ENCODE measurements around the gene ANLN. TPM values are rescaled to one million over a fixed set of nuclear protein-coding genes. Genes with fewer than 3 reads are reported as not detected.

Gene ANLN
- total and polyA plus RNA-seq, 9 of the 15 experiments (the other 6 are each of a cell fraction or from before 2014, with no cell fraction given): 18.1 to 66.2 (median 38.7) TPM

DNA sequence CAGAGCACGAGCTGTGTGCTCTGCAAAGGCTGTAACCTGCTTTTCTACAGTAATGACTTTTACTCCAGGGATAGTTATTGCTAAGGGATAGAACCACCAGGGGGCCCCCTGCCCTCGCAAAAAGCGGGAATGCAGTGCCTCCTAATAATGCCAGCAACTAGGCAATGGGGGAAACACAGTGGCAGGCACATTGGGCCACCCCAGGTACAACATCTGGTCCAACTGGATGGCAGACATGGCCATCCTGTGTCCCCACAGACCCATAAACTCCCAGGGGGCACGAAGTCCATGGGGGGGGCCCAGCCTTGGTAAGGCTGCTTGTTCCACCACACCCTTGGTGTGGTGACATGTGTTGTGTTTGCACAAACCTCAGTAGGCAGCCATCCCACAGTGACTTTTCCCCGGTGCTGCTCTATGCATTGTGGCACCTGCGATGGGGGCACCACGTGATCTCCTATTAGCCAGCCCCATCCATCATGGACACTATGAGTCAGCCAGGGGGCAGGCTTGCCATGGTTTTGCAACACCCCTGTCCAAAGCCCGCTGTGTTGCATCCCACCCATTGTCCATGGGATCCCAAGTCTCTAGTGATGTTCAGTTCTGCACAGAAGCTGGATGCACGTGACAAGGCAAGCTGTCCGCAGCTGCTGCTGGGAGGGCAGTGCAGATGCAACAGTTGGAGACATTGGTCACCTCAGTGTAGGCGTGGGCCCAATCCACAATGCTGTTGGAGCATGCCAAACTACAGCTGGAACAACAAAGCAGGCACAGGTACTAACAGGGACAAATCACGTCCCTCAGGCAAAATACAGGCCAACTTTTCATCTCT, 84.0 kb downstream of the ANLN start (continued):
- TF ChIP-seq CTBP1 (IDR thresholded peaks at IDR 0.05; ENCODE audit: borderline replicate concordance) (peak; percentile 35; the same call in 1 of the 2 replicates), TOE1 (IDR thresholded peaks at IDR 0.05; ENCODE audit: borderline replicate concordance) (peak; percentile 85; the same call in 1 of the 2 replicates), TOE1 (CRISPR knock-in tag; IDR thresholded peaks at IDR 0.05; ENCODE audit: borderline replicate concordance, low read depth) (0 out of 2 replicates have a peak, but pooled peaks have one; percentile 43), SIX5 (IDR thresholded peaks at IDR 0.05; ENCODE audit: borderline replicate concordance in 1 of 2, insufficient read depth in 1 of 2, low read depth in 1 of 2, low read length in 2 of 2) (no peak), SETDB1 (IDR thresholded peaks at IDR 0.05; ENCODE audit: low read length) (no peak), EZH2 (IDR thresholded peaks at IDR 0.05; ENCODE audit: borderline replicate concordance, low read depth, low read length) (no peak), RAD21 (CRISPR knock-in tag; conservative IDR thresholded peaks at IDR 0.05 in 1 of 2, IDR thresholded peaks at IDR 0.05 in 1 of 2) (peak; percentile 85 to 91), CREB1 (IDR thresholded peaks at IDR 0.05) (no peak), CREB1 (CRISPR knock-in tag; IDR thresholded peaks at IDR 0.05) (no peak), HDAC2 (IDR thresholded peaks at IDR 0.05) (0 out of 2 replicates have a peak, but pooled peaks have one; percentile 28), ZNF232 (CRISPR knock-in tag; IDR thresholded peaks at IDR 0.05) (0 out of 2 replicates have a peak, but pooled peaks have one; percentile 61), NCOA6 (IDR thresholded peaks at IDR 0.05) (no peak), STAT5A (IDR thresholded peaks at IDR 0.05; ENCODE audit: borderline replicate concordance, low read length) (no peak), RBM22 (IDR thresholded peaks at IDR 0.05; ENCODE audit: low read depth, low read length, poor library complexity, severe bottlenecking) (no peak), CC2D1A (IDR thresholded peaks at IDR 0.05) (peak; percentile 24; the same call in 1 of the 2 replicates), GATAD2B (IDR thresholded peaks at IDR 0.05; ENCODE audit: borderline replicate concordance) (no peak), ZNF696 (CRISPR knock-in tag; conservative IDR thresholded peaks at IDR 0.05) (no peak), RNF2 (IDR thresholded peaks at IDR 0.05) (0 out of 2 replicates have a peak, but pooled peaks have one; percentile 25), CCNT2 (IDR thresholded peaks at IDR 0.05; ENCODE audit: borderline replicate concordance, extremely low read depth, insufficient read length, low read depth, low read length) (no peak)
- TF ChIP-seq, protein P1, sequence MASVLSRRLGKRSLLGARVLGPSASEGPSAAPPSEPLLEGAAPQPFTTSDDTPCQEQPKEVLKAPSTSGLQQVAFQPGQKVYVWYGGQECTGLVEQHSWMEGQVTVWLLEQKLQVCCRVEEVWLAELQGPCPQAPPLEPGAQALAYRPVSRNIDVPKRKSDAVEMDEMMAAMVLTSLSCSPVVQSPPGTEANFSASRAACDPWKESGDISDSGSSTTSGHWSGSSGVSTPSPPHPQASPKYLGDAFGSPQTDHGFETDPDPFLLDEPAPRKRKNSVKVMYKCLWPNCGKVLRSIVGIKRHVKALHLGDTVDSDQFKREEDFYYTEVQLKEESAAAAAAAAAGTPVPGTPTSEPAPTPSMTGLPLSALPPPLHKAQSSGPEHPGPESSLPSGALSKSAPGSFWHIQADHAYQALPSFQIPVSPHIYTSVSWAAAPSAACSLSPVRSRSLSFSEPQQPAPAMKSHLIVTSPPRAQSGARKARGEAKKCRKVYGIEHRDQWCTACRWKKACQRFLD (CRISPR knock-in tag; IDR thresholded peaks at IDR 0.05): no peak
- TF ChIP-seq, protein P2, sequence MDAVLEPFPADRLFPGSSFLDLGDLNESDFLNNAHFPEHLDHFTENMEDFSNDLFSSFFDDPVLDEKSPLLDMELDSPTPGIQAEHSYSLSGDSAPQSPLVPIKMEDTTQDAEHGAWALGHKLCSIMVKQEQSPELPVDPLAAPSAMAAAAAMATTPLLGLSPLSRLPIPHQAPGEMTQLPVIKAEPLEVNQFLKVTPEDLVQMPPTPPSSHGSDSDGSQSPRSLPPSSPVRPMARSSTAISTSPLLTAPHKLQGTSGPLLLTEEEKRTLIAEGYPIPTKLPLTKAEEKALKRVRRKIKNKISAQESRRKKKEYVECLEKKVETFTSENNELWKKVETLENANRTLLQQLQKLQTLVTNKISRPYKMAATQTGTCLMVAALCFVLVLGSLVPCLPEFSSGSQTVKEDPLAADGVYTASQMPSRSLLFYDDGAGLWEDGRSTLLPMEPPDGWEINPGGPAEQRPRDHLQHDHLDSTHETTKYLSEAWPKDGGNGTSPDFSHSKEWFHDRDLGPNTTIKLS (IDR thresholded peaks at IDR 0.05; ENCODE audit: borderline replicate concordance, low read depth): peak; percentile 31; the same call in 1 of the 2 replicates
- TF ChIP-seq, protein P3, sequence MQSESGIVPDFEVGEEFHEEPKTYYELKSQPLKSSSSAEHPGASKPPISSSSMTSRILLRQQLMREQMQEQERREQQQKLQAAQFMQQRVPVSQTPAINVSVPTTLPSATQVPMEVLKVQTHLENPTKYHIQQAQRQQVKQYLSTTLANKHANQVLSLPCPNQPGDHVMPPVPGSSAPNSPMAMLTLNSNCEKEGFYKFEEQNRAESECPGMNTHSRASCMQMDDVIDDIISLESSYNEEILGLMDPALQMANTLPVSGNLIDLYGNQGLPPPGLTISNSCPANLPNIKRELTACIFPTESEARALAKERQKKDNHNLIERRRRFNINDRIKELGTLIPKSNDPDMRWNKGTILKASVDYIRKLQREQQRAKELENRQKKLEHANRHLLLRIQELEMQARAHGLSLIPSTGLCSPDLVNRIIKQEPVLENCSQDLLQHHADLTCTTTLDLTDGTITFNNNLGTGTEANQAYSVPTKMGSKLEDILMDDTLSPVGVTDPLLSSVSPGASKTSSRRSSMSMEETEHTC (IDR thresholded peaks at IDR 0.05): no peak
- TF ChIP-seq, protein P4, sequence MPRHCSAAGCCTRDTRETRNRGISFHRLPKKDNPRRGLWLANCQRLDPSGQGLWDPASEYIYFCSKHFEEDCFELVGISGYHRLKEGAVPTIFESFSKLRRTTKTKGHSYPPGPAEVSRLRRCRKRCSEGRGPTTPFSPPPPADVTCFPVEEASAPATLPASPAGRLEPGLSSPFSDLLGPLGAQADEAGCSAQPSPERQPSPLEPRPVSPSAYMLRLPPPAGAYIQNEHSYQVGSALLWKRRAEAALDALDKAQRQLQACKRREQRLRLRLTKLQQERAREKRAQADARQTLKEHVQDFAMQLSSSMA (CRISPR knock-in tag; IDR thresholded peaks at IDR 0.05): no peak
